IPS-18c (cell line): Measurements from ENCODE around the gene CAMKMT.

Experiments
- H3K4me3 ChIP-seq: 2 replicates; pipeline ENCODE4 v1.7.0; 2013; ENCODE audit warnings: low read depth, mild to moderate bottlenecking, low read length, moderate library complexity; ENCODE audit not compliant: insufficient read depth
- H3K9me3 ChIP-seq: one replicate; pipeline ENCODE4 v1.6.1; 2013; ENCODE audit warnings: mild to moderate bottlenecking, low read length, moderate library complexity; ENCODE audit not compliant: control insufficient read depth, insufficient read depth

CAMKMT gene

GRCh38 chr2:44522846-44523245 lies 161.1 kb downstream of the CAMKMT start:
- no peak overlapping the region for H3K4me3 ChIP-seq
- H3K9me3 ChIP-seq: peaks cover 2% of the 10 kb centered on the region

- Histone ChIP-seq H3K4me3 (no peak overlapping the region), H3K9me3 (peaks cover 2% of the 10 kb centered on the region)
Measured at GRCh38 chr2:44524347-44524926, 162.7 kb downstream of the CAMKMT start.

GRCh38 chr2:44526352-44526751 lies 164.6 kb downstream of the CAMKMT start:
- Histone ChIP-seq H3K4me3 (no peak overlapping the region), H3K9me3 (no peaks in the 10 kb centered on the region)

- no peak overlapping the region for H3K4me3 ChIP-seq
Measured at GRCh38 chr2:44528595-44528994, 166.8 kb downstream of the CAMKMT start.

GRCh38 chr2:44529448-44529847 lies 167.7 kb downstream of the CAMKMT start:
- Histone ChIP-seq H3K4me3 (no peak overlapping the region), H3K9me3 (no peaks in the 10 kb centered on the region)

More at GRCh38 chr2:44528595-44528994, 166.8 kb downstream of the CAMKMT start:
- no peaks in the 10 kb centered on the region for H3K9me3 ChIP-seq

- H3K4me3 ChIP-seq: no peak overlapping the region
- H3K9me3 ChIP-seq: no peaks in the 10 kb centered on the region
Measured at GRCh38 chr2:44531289-44531688, 169.5 kb downstream of the CAMKMT start.

- H3K4me3 ChIP-seq: no peak overlapping the region
- H3K9me3 ChIP-seq: no peaks in the 10 kb centered on the region
Measured at GRCh38 chr2:44532031-44532430, 170.3 kb downstream of the CAMKMT start.

GRCh38 chr2:44533508-44533907 lies 171.8 kb downstream of the CAMKMT start:
- no peaks in the 10 kb centered on the region for H3K9me3 ChIP-seq

GRCh38 chr2:44535376-44535775 lies 173.6 kb downstream of the CAMKMT start:
- Histone ChIP-seq H3K4me3 (no peak overlapping the region), H3K9me3 (no peaks in the 10 kb centered on the region)

More at GRCh38 chr2:44533508-44533907, 171.8 kb downstream of the CAMKMT start:
- no peak overlapping the region for H3K4me3 ChIP-seq

GRCh38 chr2:44537264-44537663 lies 175.5 kb downstream of the CAMKMT start:
- no peak overlapping the region for H3K4me3 ChIP-seq
- no peaks in the 10 kb centered on the region for H3K9me3 ChIP-seq

GRCh38 chr2:44542520-44542919 lies 180.8 kb downstream of the CAMKMT start:
- Histone ChIP-seq H3K4me3 (no peak overlapping the region), H3K9me3 (no peaks in the 10 kb centered on the region)

GRCh38 chr2:44543773-44544725 lies 182.3 kb downstream of the CAMKMT start:
- H3K9me3 ChIP-seq: no peaks in the 10 kb centered on the region
- H3K4me3 ChIP-seq: no peak overlapping the region

- H3K4me3 ChIP-seq: no peak overlapping the region
- no peaks in the 10 kb centered on the region for H3K9me3 ChIP-seq
Measured at GRCh38 chr2:44545005-44545404, 183.3 kb downstream of the CAMKMT start.

- H3K4me3 ChIP-seq: no peak overlapping the region
- no peaks in the 10 kb centered on the region for H3K9me3 ChIP-seq
Measured at GRCh38 chr2:44546459-44547127, 184.8 kb downstream of the CAMKMT start.

- no peaks in the 10 kb centered on the region for H3K9me3 ChIP-seq
- no peak overlapping the region for H3K4me3 ChIP-seq
Measured at GRCh38 chr2:44547718-44548117, 186.0 kb downstream of the CAMKMT start.

GRCh38 chr2:44548221-44549098 lies 186.7 kb downstream of the CAMKMT start:
- no peaks in the 10 kb centered on the region for H3K9me3 ChIP-seq
- no peak overlapping the region for H3K4me3 ChIP-seq

GRCh38 chr2:44549099-44549471 lies 187.3 kb downstream of the CAMKMT start:
- no peak overlapping the region for H3K4me3 ChIP-seq
- no peaks in the 10 kb centered on the region for H3K9me3 ChIP-seq
